K562 (cell line): ENCODE data around the gene DENND2C. TPM values are rescaled to one million over a fixed set of nuclear protein-coding genes. Genes with fewer than 3 reads are reported as not detected.

ENCODE experiments used
- DPF2 ChIP-seq: fragments of 450-650 bp; IDR thresholded peaks from 2 replicates; pipeline ENCODE4 v1.6.1; 2016
- E2F4 ChIP-seq: sonication (generic); formaldehyde crosslinking; IDR thresholded peaks from 2 replicates; pipeline ENCODE4 v1.8.0; 2022; ENCODE audit warnings: mild to moderate bottlenecking, low read depth, missing genetic modification reagents
- EGR1 ChIP-seq: fragments of 450-650 bp; conservative IDR thresholded peaks from 2 replicates; pipeline ENCODE4 v1.6.1; 2017; ENCODE audit warnings: mild to moderate bottlenecking
- ERF ChIP-seq: fragments of 450-650 bp; formaldehyde crosslinking; IDR thresholded peaks from 2 replicates; pipeline ENCODE4 v1.4.0; 2020; ENCODE audit warnings: mild to moderate bottlenecking, mixed read lengths
- FOXM1 ChIP-seq, 2 experiments: fragments of 450-650 bp in 1 of 2; sonication (generic) in 1 of 2; formaldehyde crosslinking in 1 of 2; IDR thresholded peaks; 2 replicates each; pipeline versions ENCODE4 v1.6.1 to v1.9.0; 2017 to 2022; ENCODE audit warnings: low read depth in 2 of 2, mild to moderate bottlenecking in 2 of 2, missing genetic modification reagents in 1 of 2, moderate library complexity in 1 of 2
- FOXP1 ChIP-seq: sonication (generic); formaldehyde crosslinking; IDR thresholded peaks from 2 replicates; pipeline ENCODE4 v1.8.0; 2022; ENCODE audit warnings: mild to moderate bottlenecking, missing genetic modification reagents
- FUS ChIP-seq: fragments of 200-400 bp; formaldehyde crosslinking; optimal IDR thresholded peaks from 2 replicates; pipeline ENCODE3; 2017; ENCODE audit warnings: low read depth, low read length
- GABPA ChIP-seq: fragments of 200-800 bp; sonication (Bioruptor generic); conservative IDR thresholded peaks from 2 replicates; pipeline ENCODE4 v1.6.1; 2016; ENCODE audit warnings: low read depth, missing genetic modification characterization, missing compliant biosample characterization
- HDAC1 ChIP-seq, 2 experiments: fragments of 450-650 bp; IDR thresholded peaks; 2 replicates each; pipeline ENCODE4 v1.6.1; 2016 to 2017; ENCODE audit warnings: inconsistent platforms in 1 of 2, mild to moderate bottlenecking in 1 of 2, moderate library complexity in 1 of 2
- HDAC6 ChIP-seq: IDR thresholded peaks from 2 replicates; pipeline ENCODE4 v1.6.1; 2012; ENCODE audit warnings: low read depth, mild to moderate bottlenecking, control low read depth, inconsistent platforms, low read length, moderate library complexity
- KLF13 ChIP-seq: fragments of 450-650 bp; IDR thresholded peaks from 2 replicates; pipeline ENCODE4 v1.6.1; 2016; ENCODE audit warnings: missing genetic modification characterization, low read depth, mild to moderate bottlenecking, missing compliant biosample characterization, moderate library complexity, borderline replicate concordance
- MAFF ChIP-seq: IDR thresholded peaks from 2 replicates; pipeline ENCODE4 v1.6.1; 2012; ENCODE audit warnings: low read length, improper control_type of control experiment
- NR3C1 ChIP-seq: sonication (generic); formaldehyde crosslinking; IDR thresholded peaks from 2 replicates; pipeline ENCODE4 v1.8.1; 2022; ENCODE audit warnings: missing genetic modification reagents
- SIN3A ChIP-seq, 2 experiments: fragments of 150-350 bp in 1 of 2; IDR thresholded peaks; 2 replicates each; pipeline ENCODE4 v1.6.1; 2011 to 2016; ENCODE audit warnings: borderline replicate concordance in 2 of 2, low read depth in 2 of 2, low read length in 2 of 2, mild to moderate bottlenecking in 2 of 2, moderate library complexity in 2 of 2; ENCODE audit not compliant: control insufficient read depth in 1 of 2
- STAT5A ChIP-seq: IDR thresholded peaks from 2 replicates; pipeline ENCODE4 v1.6.1; 2012; ENCODE audit warnings: low read length, inconsistent platforms, borderline replicate concordance
- ZFP36 ChIP-seq: fragments of 150-350 bp; IDR thresholded peaks from 2 replicates; pipeline ENCODE4 v1.6.1; 2018; ENCODE audit warnings: low read length, low read depth; ENCODE audit not compliant: partially characterized antibody
- ZNF197 ChIP-seq: fragments of 200-800 bp; sonication (Bioruptor generic); IDR thresholded peaks from 2 replicates; pipeline ENCODE4 v1.6.1; 2016; ENCODE audit warnings: low read depth, missing genetic modification characterization, missing compliant biosample characterization
- ZNF41 ChIP-seq: fragments of 250-450 bp; sonication (Bioruptor Pico); conservative IDR thresholded peaks from 2 replicates; pipeline ENCODE4 v1.4.0; 2020; ENCODE audit warnings: mild to moderate bottlenecking
- ZNF766 ChIP-seq: fragments of 200-800 bp; sonication (Bioruptor generic); conservative IDR thresholded peaks from 2 replicates; pipeline ENCODE4 v1.6.1; 2016; ENCODE audit warnings: missing genetic modification characterization, missing compliant biosample characterization
- polyA plus RNA-seq, 8 experiments: library from polyadenylated mRNA; depleted of rRNA in 4 of 8; stranded (reverse) in 5 of 8; unstranded in 3 of 8; fragments of >200 nt; fragmentation: Nextera tagmentation in 2 of 8; fragmentation: Illumina TruSeq in 1 of 8; extraction: Ambion mirVana in 2 of 8; extraction: Trizol in 1 of 8; gene quantifications; 2 replicates each; pipeline versions ENCODE4 v1.2.1 to v1.2.3, GENCODE V29; 2011 to 2014; ENCODE audit warnings: inconsistent platforms in 1 of 8, missing spikeins in 1 of 8
- total RNA-seq, 7 experiments: library from RNA; depleted of rRNA in 6 of 7; stranded (reverse); fragments of >200 nt in 6 of 7; fragmentation: Illumina TruSeq in 2 of 7; extraction: Trizol in 2 of 7; gene quantifications; 2 replicates each; pipeline versions ENCODE4 v1.2.1 to v1.2.3, GENCODE V29; 2011 to 2021; ENCODE audit warnings: low replicate concordance in 1 of 7
- TF ChIP-seq, protein P1 (sequence below): fragments of 450-650 bp; IDR thresholded peaks from 2 replicates; pipeline ENCODE4 v1.6.1; 2017; ENCODE audit warnings: antibody characterized with exemption, mild to moderate bottlenecking

DENND2C gene
- total and polyA plus RNA-seq, 9 of the 15 experiments (the other 6 are each of a cell fraction or from before 2014, with no cell fraction given): 0.03 to 0.25 (median 0.14) TPM

DNA sequence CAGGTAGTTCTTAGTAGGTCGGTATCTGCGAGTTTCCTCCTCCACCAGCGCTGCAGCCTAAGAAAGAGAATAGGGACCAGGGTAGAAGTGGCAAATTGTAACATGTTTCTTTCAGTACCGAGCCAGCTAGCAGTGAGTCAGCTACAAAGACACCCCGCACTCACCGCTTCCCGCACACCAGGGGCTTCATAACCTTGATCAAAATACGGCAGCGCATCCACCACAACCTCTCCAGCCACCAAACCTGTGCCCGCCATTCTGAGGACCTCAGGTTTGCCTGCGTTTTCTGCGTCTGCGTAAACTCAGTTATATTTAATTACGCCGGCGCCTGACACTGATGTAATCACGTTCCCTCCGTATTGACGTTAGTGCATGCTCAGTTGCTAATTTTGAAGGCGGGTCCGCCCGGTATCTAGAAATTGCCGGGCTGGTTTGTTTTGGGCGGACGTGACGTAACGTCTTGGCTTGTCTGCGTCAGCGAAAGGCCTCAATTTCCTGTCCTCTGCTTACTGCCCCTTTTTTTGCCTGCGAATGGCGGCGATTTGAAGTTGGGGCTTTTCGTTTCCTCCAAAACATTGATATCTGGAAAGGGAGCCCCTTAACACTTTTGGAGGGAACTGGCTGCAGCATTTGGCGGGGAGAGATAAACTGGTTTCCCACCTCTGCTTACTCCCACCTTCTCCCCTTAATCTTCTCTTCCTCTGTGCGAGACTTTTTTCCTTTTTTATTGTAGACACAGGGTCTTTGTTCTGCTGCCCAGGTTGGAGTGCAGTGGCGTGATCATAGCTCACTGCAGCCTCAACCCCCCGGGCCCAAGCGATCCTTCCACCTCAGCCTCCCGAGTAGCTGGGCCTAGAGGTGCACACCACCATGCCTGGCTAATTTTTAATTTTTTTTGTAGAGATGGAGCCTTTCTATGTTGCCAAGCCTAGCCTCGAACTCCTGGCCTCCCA lies 88.2 kb downstream of the DENND2C start, which contains the start of gene BCAS2 (continued):
- TF ChIP-seq E2F4 (CRISPR knock-in tag) (0 out of 2 replicates have a peak, but pooled peaks have one; percentile 55), ERF (CRISPR knock-in tag) (peak; percentile 70; the same call in 1 of the 2 replicates), MAFF (peak; percentile 44; the same call in 1 of the 2 replicates), STAT5A (0 out of 2 replicates have a peak, but pooled peaks have one; percentile 25), HDAC1 (IDR thresholded peaks at IDR 0.05) (peak in 1 of 2 experiments; percentile 44; a peak in 2 of 4 replicates), FOXM1 (IDR thresholded peaks at IDR 0.05; ENCODE audit: low read depth) (peak; percentile 57), FOXM1 (CRISPR knock-in tag; IDR thresholded peaks at IDR 0.05; ENCODE audit: low read depth) (no peak), SIN3A (IDR thresholded peaks at IDR 0.05; ENCODE audit: borderline replicate concordance in 2 of 2, control insufficient read depth in 1 of 2, low read depth in 2 of 2, low read length in 2 of 2) (peak; percentile 39 to 67; a peak in 1 of 4 replicates), ZNF197 (CRISPR knock-in tag) (peak; percentile 72; the same call in 1 of the 2 replicates), ZNF766 (peak; percentile 72; the same call in 1 of the 2 replicates), HDAC6 (no peak), NR3C1 (CRISPR knock-in tag) (no peak), ZNF41 (CRISPR knock-in tag) (peak; percentile 52; the same call in 1 of the 2 replicates), EGR1 (peak; percentile 85), DPF2 (peak; percentile 41; the same call in 1 of the 2 replicates), GABPA (peak; percentile 98), FOXP1 (CRISPR knock-in tag) (peak; percentile 89; the same call in 1 of the 2 replicates), ZFP36 (peak; percentile 1), KLF13 (tag) (no peak), FUS (no peak)
- TF ChIP-seq, protein P1, sequence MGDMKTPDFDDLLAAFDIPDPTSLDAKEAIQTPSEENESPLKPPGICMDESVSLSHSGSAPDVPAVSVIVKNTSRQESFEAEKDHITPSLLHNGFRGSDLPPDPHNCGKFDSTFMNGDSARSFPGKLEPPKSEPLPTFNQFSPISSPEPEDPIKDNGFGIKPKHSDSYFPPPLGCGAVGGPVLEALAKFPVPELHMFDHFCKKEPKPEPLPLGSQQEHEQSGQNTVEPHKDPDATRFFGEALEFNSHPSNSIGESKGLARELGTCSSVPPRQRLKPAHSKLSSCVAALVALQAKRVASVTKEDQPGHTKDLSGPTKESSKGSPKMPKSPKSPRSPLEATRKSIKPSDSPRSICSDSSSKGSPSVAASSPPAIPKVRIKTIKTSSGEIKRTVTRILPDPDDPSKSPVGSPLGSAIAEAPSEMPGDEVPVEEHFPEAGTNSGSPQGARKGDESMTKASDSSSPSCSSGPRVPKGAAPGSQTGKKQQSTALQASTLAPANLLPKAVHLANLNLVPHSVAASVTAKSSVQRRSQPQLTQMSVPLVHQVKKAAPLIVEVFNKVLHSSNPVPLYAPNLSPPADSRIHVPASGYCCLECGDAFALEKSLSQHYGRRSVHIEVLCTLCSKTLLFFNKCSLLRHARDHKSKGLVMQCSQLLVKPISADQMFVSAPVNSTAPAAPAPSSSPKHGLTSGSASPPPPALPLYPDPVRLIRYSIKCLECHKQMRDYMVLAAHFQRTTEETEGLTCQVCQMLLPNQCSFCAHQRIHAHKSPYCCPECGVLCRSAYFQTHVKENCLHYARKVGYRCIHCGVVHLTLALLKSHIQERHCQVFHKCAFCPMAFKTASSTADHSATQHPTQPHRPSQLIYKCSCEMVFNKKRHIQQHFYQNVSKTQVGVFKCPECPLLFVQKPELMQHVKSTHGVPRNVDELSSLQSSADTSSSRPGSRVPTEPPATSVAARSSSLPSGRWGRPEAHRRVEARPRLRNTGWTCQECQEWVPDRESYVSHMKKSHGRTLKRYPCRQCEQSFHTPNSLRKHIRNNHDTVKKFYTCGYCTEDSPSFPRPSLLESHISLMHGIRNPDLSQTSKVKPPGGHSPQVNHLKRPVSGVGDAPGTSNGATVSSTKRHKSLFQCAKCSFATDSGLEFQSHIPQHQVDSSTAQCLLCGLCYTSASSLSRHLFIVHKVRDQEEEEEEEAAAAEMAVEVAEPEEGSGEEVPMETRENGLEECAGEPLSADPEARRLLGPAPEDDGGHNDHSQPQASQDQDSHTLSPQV: peak; percentile 44; the same call in 1 of the 2 replicates
